Measurements from ENCODE around the gene TNS3. TPM values are rescaled to one million over a fixed set of nuclear protein-coding genes. Genes with fewer than 3 reads are reported as not detected.

TNS3 gene
- 427 to 461 TPM (median 452 TPM) in 3 replicates for total RNA-seq

- peaks cover 71% of the 10 kb centered on the region for H3K4me1 Mint-ChIP-seq
- peaks cover 5% of the 10 kb centered on the region for H3K9me3 Mint-ChIP-seq
- peak within 1 kb of the TSS; percentile 97 for H3K4me3 Mint-ChIP-seq
- peak within 1 kb of the TSS; percentile 98 for H3K27ac Mint-ChIP-seq
- peaks cover 4% of the 10 kb centered on the region for H3K36me3 Mint-ChIP-seq
- no peak for TF ChIP-seq CTCF (IDR thresholded peaks at IDR 0.05; ENCODE audit: unreplicated experiment)
- no peaks in the 10 kb centered on the region for H3K27me3 Mint-ChIP-seq (ENCODE audit: low read depth)
- DNase-seq (ENCODE audit: low spot score in 2 of 2, unreplicated experiment in 2 of 2) = peak in 1 of 2 experiments; percentile 70
Measured at GRCh38 chr7:47581804-47582763, at the start of gene TNS3. TSS of gene TNS3 (minus strand) at chr7:47582111. CDS start at chr7:47439636, 142,475 bp downstream.

GRCh38 chr7:47631711-47632110 is 49.8 kb upstream of the TNS3 start:
- Mint-ChIP-seq H3K4me3 (no peak overlapping the region), H3K27me3 (ENCODE audit: low read depth) (no peaks in the 10 kb centered on the region), H3K36me3 (no peaks in the 10 kb centered on the region), H3K9me3 (no peaks in the 10 kb centered on the region), H3K4me1 (peaks cover 43% of the 10 kb centered on the region), H3K27ac (peak overlapping the region; percentile 39)
- no peak for DNase-seq (ENCODE audit: low spot score in 2 of 2, unreplicated experiment in 2 of 2)
- TF ChIP-seq CTCF (IDR thresholded peaks at IDR 0.05; ENCODE audit: unreplicated experiment) = no peak

- no peak for DNase-seq (ENCODE audit: low spot score in 2 of 2, unreplicated experiment in 2 of 2)
- Mint-ChIP-seq H3K27ac (no peak overlapping the region), H3K4me3 (no peak overlapping the region), H3K36me3 (no peaks in the 10 kb centered on the region), H3K9me3 (no peaks in the 10 kb centered on the region), H3K4me1 (peaks cover 32% of the 10 kb centered on the region), H3K27me3 (ENCODE audit: low read depth) (no peaks in the 10 kb centered on the region)
- no peak for TF ChIP-seq CTCF (IDR thresholded peaks at IDR 0.05; ENCODE audit: unreplicated experiment)
Measured at GRCh38 chr7:47627580-47628283, 45.8 kb upstream of the TNS3 start.

GRCh38 chr7:47625861-47626715 is 44.2 kb upstream of the TNS3 start:
- no peak overlapping the region for H3K4me3 Mint-ChIP-seq
- no peak for TF ChIP-seq CTCF (IDR thresholded peaks at IDR 0.05; ENCODE audit: unreplicated experiment)
- H3K4me1 Mint-ChIP-seq = peaks cover 43% of the 10 kb centered on the region
- peak overlapping the region; percentile 11 for H3K27ac Mint-ChIP-seq
- no peaks in the 10 kb centered on the region for H3K27me3 Mint-ChIP-seq (ENCODE audit: low read depth)
- no peak for DNase-seq (ENCODE audit: low spot score in 2 of 2, unreplicated experiment in 2 of 2)
- H3K9me3 Mint-ChIP-seq = no peaks in the 10 kb centered on the region
- no peaks in the 10 kb centered on the region for H3K36me3 Mint-ChIP-seq

GRCh38 chr7:47624689-47625088 is 42.8 kb upstream of the TNS3 start:
- Mint-ChIP-seq H3K4me3 (no peak overlapping the region), H3K4me1 (peaks cover 47% of the 10 kb centered on the region), H3K27me3 (ENCODE audit: low read depth) (no peaks in the 10 kb centered on the region), H3K27ac (no peak overlapping the region), H3K9me3 (no peaks in the 10 kb centered on the region), H3K36me3 (no peaks in the 10 kb centered on the region)
- DNase-seq (ENCODE audit: low spot score in 2 of 2, unreplicated experiment in 2 of 2) = no peak
- TF ChIP-seq CTCF (IDR thresholded peaks at IDR 0.05; ENCODE audit: unreplicated experiment) = no peak

Measured in mesothelial cell of epicardium (in vitro differentiated cells).